GM21423 (cell line): ENCODE measurements around the gene NOB1.
"Not testable (repeated sequence)": the region's sequence is repeated elsewhere in the genome, so short reads cannot be mapped to it uniquely, and the experiment has no call there.

Source experiments
- ATAC-seq: cut with Tn5 transposase; IDR thresholded peaks from one replicate; pipeline ENCODE4 v1.9.1; 2021; ENCODE audit warnings: mild to moderate bottlenecking, moderate library complexity; ENCODE audit not compliant: unreplicated experiment

The NOB1 gene

GRCh38 chr16:69761983-69762813 lies 7.5 kb upstream of the NOB1 start, which contains the start of gene WWP2:
TSS of gene WWP2 (plus strand) at chr16:69762332. CDS start at chr16:69787011, 24,679 bp downstream.
- ATAC-seq = peak; percentile 79

DNA sequence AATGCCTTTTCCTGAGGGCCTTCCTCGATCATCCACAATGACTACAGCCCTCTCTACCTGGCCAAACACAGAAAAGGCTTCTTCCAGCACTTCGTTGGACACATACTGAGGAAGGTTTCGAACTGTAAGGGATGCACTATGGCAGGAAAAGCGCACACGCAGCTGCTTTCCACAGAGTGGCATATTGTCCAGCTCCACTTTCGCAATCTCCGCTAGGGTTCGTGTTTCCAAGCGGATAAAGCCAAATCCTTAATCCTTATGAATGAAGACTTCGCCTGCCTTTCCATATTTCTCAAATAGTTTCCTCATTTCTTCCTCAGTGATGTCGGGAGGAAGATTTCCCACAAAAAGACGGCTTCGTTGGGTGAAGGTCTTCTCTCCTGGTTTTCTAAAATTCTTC lies 2.6 kb upstream of the NOB1 start:
- ATAC-seq = not testable (repeated sequence)

DNA sequence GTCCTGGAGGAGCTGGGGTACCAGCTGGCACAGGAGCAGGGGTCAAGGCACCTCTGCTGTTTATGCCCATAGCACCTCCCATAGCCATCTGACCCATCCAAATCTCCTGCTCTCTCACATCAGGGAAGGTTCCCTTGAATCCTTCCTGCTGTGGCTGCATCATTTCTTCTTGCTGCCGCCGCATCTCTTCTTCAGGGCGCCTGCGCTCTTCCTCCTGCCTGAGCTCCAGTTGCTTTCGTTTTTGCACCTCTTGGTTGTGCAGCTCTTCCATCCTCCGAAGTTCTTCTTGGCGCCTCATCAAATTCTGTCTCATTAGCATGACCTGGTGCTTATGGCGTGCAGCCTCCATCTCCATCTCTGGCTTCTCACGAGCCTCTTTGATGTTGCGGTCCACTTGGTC lies 2.0 kb upstream of the NOB1 start:
- ATAC-seq = no peak

GRCh38 chr16:69754143-69754468 lies 620 bp downstream of the NOB1 start:
- ATAC-seq = no peak

DNA sequence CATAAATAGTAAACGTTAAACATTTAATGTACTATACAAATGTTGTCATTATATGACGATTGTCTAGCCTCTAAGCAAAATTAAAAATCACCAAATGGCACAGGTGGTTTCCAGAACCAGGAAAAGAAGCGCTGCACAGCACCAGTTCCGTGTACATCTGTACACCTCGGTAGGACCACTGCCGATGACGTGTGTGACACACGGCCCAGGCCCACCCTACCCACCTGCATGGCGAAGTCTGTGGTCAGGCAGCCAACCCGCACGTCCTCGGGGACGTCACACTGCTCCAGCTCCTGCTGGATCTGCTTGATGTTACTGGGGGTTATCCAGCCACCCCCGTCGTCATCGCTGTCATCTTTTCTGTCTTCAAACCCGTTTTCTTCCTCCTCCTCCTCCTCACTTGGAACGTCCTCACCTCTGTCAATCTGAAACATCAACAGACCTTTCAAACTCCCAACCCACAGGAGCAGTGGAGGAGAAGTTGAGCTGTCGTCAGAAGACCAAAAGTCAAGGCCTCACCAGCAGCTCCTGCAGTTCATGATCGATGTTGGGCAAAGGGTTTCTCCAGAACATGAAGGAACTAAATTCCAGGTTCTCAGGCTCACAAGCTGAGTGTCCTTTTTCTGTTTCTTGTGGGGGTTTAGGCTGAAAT lies 5.9 kb downstream of the NOB1 start:
- no peak for ATAC-seq

GRCh38 chr16:69747115-69747514 lies 7.6 kb downstream of the NOB1 start:
- no peak for ATAC-seq

- no peak for ATAC-seq
These were observed 8.8 kb downstream of the NOB1 start for GRCh38 chr16:69745959-69746358.

DNA sequence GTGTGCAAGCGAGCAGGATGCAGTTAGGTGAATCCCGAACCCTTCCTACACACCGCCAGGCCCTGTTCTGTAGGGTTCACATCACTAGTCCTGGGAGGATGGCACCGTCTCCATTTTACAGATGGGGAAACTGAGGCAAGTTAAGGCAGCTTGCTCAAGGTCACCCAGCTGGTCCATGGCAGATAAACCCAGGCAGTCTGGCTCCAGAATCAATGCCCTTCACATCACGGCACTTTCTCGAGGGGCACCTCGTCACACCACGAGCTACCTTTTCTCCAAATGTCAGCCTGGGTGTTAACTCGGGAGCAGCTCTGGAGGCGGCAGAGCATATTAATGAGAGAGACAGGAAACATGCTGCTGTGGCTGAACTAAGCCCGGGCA lies 9.5 kb downstream of the NOB1 start:
- no peak for ATAC-seq

DNA sequence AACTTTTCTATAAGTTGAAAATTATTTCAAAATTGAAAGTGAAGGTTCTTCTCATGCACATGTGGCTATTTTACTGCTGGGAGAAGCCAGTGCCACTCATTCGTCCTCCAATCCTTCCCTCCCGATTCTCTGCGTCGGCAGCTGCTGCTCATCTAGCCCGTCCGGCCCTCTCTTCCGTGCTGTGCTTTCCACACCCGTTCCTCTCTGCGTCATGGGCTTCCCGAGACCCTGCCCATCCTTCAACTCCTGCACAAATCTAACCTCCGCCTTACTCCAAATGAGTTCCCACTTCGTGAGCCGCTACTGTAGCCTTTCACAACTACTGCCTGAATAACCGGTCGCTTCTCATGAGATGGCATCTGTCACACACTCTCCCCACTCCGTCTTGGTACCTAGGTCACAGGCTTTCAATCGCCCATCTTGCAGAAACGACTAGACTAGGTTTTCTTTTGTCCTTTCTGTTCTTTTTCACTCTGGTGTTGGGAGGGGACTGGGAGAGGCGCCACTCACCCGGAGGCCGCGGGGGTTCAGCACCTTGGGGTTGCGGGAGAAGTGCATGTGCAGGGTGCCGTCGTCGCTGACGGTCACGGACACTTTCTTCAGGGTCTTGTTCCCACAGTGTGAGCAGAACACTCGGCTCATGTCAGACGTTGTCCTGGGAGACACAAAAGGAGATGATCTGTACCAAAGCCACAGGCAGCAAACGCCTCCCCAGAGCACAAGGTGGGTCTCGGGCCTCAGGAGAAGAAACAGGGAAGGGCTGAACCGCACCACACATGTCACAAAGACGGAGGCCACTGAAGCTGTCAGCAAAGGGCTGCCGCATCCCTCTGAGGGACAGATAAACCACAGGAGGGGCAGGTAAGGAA lies 10.1 kb downstream of the NOB1 start:
- no peak for ATAC-seq

- no peak for ATAC-seq
These were observed 12.5 kb downstream of the NOB1 start for GRCh38 chr16:69741951-69742904.

- no peak for ATAC-seq
These were observed 13.2 kb downstream of the NOB1 start for GRCh38 chr16:69741519-69741918.

DNA sequence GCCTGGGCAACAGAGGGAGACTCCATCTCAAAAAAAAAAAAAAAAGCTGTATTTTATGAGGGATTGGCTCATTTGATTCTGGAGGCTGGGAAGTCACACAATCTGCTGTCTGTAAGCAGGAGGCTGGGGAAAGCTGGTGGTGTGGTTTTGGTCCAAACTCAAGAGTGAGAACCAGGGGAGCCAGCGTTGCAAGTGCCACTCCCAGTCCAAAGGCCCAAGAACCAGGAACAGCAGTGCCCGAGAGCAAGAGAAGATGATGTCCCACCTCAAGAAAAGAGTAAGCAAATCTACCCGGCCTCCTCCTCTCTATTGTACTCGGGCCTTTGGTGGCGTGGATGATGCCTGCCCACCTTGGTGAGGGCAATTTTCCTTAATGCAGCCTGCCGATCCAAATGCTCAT lies 22.6 kb downstream of the NOB1 start:
- ATAC-seq = no peak

DNA sequence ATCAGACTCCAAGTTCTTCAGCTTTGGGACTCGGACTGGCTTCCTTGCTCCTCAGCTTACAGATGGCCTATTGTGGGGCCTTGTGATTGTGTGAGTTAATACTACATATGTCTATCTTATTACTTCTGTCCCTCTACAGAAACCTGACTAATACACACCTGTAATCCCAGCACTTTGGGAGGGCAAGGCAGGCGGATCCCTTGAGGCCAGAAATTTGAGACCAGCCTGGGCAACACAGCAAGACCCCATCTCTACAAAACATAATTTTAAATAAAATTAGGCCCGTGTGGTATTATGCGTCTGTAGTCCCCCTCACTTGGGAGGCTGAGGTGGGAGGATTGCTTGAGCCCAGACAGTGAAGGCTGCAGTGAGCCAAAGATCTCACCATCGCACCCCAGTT lies 23.4 kb downstream of the NOB1 start:
- ATAC-seq = not testable (repeated sequence)

DNA sequence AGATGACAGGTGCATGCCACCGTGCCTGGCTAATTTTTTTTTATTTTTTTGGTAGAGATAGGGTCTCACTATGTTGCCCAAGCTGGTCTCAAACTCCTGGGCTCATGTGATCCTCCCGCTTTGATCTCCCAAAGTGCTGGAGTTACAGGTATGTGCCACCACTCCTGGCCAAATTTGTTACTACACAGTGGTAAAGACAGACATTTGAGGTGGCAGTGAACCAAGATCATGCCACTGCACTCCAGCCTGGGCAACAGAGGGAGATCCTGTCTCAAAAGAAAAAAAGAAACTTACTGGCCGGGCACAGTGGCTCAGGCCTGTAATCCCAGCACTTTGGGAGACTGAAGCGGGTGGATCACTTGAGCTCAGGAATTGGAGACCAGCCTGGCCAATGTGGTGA lies 25.7 kb downstream of the NOB1 start:
- ATAC-seq = not testable (repeated sequence)

DNA sequence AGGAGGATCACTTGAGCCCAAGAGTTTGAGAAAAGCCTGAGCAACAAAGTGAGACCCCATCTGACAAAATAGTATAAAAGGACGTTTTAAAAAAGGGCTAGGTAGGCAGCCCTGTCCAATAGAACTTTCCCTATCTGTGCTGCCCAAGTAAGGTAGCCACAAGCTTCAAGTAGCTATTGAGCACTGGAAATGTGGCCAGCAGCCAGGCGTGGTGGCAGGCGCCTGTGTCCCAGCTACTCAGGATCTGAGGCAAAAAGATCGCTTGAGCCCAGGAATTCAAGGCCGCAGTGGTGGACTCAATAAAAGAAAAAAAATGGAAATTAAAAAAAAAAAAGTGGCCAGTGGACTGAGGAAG lies 26.8 kb downstream of the NOB1 start:
- no peak for ATAC-seq

GRCh38 chr16:69726313-69727060 lies 28.2 kb downstream of the NOB1 start, which contains the start of gene NQO1:
TSS of gene NQO1 (minus strand) at chr16:69726560. CDS start at chr16:69726439, 121 bp downstream.
- ATAC-seq = peak; percentile 97

DNA sequence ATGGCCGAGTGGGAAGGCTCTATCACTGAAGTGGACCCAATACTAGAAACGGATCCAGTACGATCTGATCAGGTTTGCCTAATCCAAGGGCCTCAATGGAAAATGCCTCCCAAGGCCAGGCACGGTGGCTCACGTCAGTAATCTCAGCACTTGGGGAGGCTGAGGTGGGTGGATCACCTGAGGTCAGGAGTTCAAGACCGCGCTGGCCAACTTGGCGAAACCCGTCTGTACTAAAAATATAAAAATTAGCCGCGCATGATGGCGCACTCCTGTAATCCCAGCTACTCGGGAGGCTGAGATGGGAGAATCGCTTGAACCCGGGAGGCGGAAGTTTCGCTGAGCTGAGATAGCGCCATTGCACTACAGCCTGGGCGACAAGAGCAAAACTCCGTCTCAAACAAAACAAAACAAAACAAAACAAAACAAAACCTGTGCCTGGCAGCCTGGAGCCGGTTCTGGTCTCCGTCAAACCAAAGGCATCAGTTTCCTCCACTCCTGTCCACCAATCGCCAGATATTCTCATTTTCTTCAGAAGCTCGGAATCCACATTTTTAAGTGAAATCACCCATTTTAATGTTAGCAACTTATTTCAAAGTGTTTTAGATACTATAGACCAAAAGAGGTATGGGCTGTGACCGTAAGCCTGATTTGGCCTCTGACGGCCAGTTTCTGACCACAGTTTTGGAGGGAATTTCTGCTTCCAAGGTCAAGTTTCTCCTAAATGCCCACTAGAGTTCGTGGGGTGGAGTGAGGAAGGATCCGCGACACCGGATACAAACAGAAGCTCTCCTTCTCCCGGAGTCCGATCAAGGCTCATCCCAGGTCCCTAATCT lies 29.0 kb downstream of the NOB1 start:
- no peak for ATAC-seq

- ATAC-seq = no peak
These were observed 29.7 kb downstream of the NOB1 start for GRCh38 chr16:69724981-69725479.
